B cell (primary cell): ENCODE data around the gene CARMIL3. TPM values are rescaled to one million over a fixed set of nuclear protein-coding genes. Genes with fewer than 3 reads are reported as not detected.

ENCODE experiments used
- ATAC-seq: fragments of 200-7000 bp; cut with Tn5 transposase; one replicate; pipeline ENCODE4 v1.10.0; 2021; ENCODE audit warnings: low read depth, mild to moderate bottlenecking, moderate number of reproducible peaks, moderate library complexity
- CTCF ChIA-PET: fragments of 350-600 bp; sonication (Branson Sonifier 250); formaldehyde crosslinking; loops from one replicate; lab custom pipeline; 2021; ENCODE audit warnings: antibody characterized with exemption, inconsistent platforms; lab: Charles Lee
- POLR2A ChIA-PET: fragments of 350-600 bp; sonication (Branson Sonifier 250); formaldehyde crosslinking; loops from one replicate; lab custom pipeline; 2021; ENCODE audit warnings: antibody characterized with exemption; lab: Charles Lee
- DNase-seq: peaks from one replicate; pipeline ENCODE4 v3.0.0; 2013
- H2AFZ ChIP-seq: 2 replicates; pipeline ENCODE4 v1.6.1; 2012; ENCODE audit warnings: mild to moderate bottlenecking, low read depth, low read length; ENCODE audit not compliant: insufficient read depth, poor library complexity, severe bottlenecking
- H3K27ac ChIP-seq, 2 donors: 1 replicate in 1 of 2; 2 replicates in 1 of 2; pipeline ENCODE4 v1.5.1; 2012 to 2013; ENCODE audit warnings: low read length in 2 of 2, mild to moderate bottlenecking in 2 of 2, moderate library complexity in 1 of 2
- H3K27me3 ChIP-seq, 4 experiments: fragments of 200-600 bp in 1 of 4; sonication (generic) in 1 of 4; replicated peaks in 1 of 4; 1 replicate in 2 of 4; 2 replicates in 2 of 4; pipeline versions ENCODE4 v1.6.1 to v1.7.0; 2013 to 2016; ENCODE audit warnings: low read length in 3 of 4, mild to moderate bottlenecking in 2 of 4, mixed read lengths in 1 of 4, moderate library complexity in 1 of 4; ENCODE audit not compliant: insufficient read depth in 4 of 4, control insufficient read depth in 3 of 4; ENCODE audit errors: control extremely low read depth in 1 of 4
- H3K36me3 ChIP-seq, 2 experiments: replicated peaks in 1 of 2; 1 replicate in 1 of 2; 2 replicates in 1 of 2; pipeline versions ENCODE4 v1.6.1 to v1.7.1; 2013; ENCODE audit warnings: low read length in 1 of 2; ENCODE audit not compliant: insufficient read depth in 2 of 2, control insufficient read depth in 1 of 2; ENCODE audit errors: control extremely low read depth in 1 of 2, extremely low read depth in 1 of 2
- H3K4me1 ChIP-seq, 2 donors: fragments of 200-600 bp in 1 of 2; sonication (generic) in 1 of 2; 1 replicate in 1 of 2; 2 replicates in 1 of 2; pipeline versions ENCODE4 v1.5.1 to v1.6.1; 2013 to 2017; ENCODE audit warnings: low read length in 2 of 2; ENCODE audit not compliant: control insufficient read depth in 2 of 2, insufficient read depth in 2 of 2
- H3K4me2 ChIP-seq: replicated peaks from 2 replicates; pipeline ENCODE3; 2012; ENCODE audit warnings: mild to moderate bottlenecking, low read depth, low read length; ENCODE audit not compliant: poor library complexity, severe bottlenecking
- H3K4me3 ChIP-seq, 5 experiments: fragments of 200-600 bp in 1 of 5; sonication (generic) in 1 of 5; 1 replicate in 3 of 5; 2 replicates in 2 of 5; pipeline versions ENCODE4 v1.5.1 to v1.7.0; 2011 to 2016; ENCODE audit warnings: low read length in 4 of 5, mild to moderate bottlenecking in 4 of 5, low read depth in 2 of 5, control low read depth in 1 of 5, moderate library complexity in 1 of 5; ENCODE audit not compliant: insufficient read depth in 1 of 5; ENCODE audit errors: control extremely low read depth in 1 of 5, extremely low read depth in 1 of 5
- H3K79me2 ChIP-seq: fragments of 200-600 bp; sonication (generic); one replicate; pipeline ENCODE4 v1.6.0; 2016; ENCODE audit warnings: low read length; ENCODE audit not compliant: control insufficient read depth, insufficient read depth
- H3K9ac ChIP-seq: fragments of 200-600 bp; sonication (generic); 2 replicates; pipeline ENCODE4 v1.6.1; 2017; ENCODE audit warnings: mild to moderate bottlenecking, low read length, moderate library complexity
- H3K9me3 ChIP-seq, 3 donors: one replicate each; pipeline versions ENCODE4 v1.6.1 to v1.7.1; 2013; ENCODE audit warnings: low read length in 2 of 3; ENCODE audit not compliant: control insufficient read depth in 2 of 3, insufficient read depth in 1 of 3; ENCODE audit errors: control extremely low read depth in 1 of 3
- H4K20me1 ChIP-seq: 2 replicates; pipeline ENCODE4 v1.6.0; 2012; ENCODE audit warnings: mild to moderate bottlenecking, low read length; ENCODE audit not compliant: insufficient read depth, control insufficient read depth, poor library complexity, severe bottlenecking
- H3K27ac Mint-ChIP-seq: one replicate; pipeline ENCODE4 v1.8.0; 2021; ENCODE audit warnings: mixed read lengths
- H3K27me3 Mint-ChIP-seq: one replicate; pipeline ENCODE4 v1.8.0; 2021; ENCODE audit warnings: mixed read lengths
- H3K4me1 Mint-ChIP-seq: one replicate; pipeline ENCODE4 v1.8.0; 2021; ENCODE audit warnings: mixed read lengths
- H3K4me3 Mint-ChIP-seq: one replicate; pipeline ENCODE4 v1.8.0; 2021; ENCODE audit warnings: mixed read lengths
- H3K9me3 Mint-ChIP-seq: one replicate; pipeline ENCODE4 v1.8.0; 2022; ENCODE audit warnings: mixed read lengths; ENCODE audit not compliant: insufficient read depth
- CTCF ChIP-seq: fragments of 200-600 bp; IDR thresholded peaks from one replicate; pipeline ENCODE4 v1.8.0; 2022; ENCODE audit warnings: antibody characterized with exemption, mild to moderate bottlenecking
- EZH2 ChIP-seq: IDR thresholded peaks from 2 replicates; pipeline ENCODE4 v1.6.1; 2012; ENCODE audit warnings: borderline replicate concordance, low read depth, mild to moderate bottlenecking, moderate library complexity, low read length; ENCODE audit not compliant: insufficient read depth, poor library complexity, severe bottlenecking
- WGBS: methylation state at CpG from one replicate; pipeline ENCODE4 v1.1.5; 2013; ENCODE audit warnings: missing lambda C conversion rate; ENCODE audit not compliant: insufficient coverage; 5-methylcytosine and 5-hydroxymethylcytosine counted together
- intact Hi-C: fragments of 100-400 bp; cut with micrococcal nuclease; formaldehyde crosslinking; loops from one replicate; pipeline ENCODE4 v1.10.0; 2022
- polyA plus RNA-seq: library from polyadenylated mRNA; depleted of rRNA; stranded (reverse); fragments of >200 nt; gene quantifications from 2 replicates; pipeline ENCODE4 v1.2.3, GENCODE V29; 2012
- total RNA-seq, 2 donors: library from RNA; stranded (reverse); fragments of 120-200 nt in 1 of 2; gene quantifications; 1 replicate in 1 of 2; 2 replicates in 1 of 2; pipeline versions ENCODE4 v1.2.3 to v1.2.4, GENCODE V29; 2013 to 2022

Gene CARMIL3
- total and polyA plus RNA-seq, 2 donors (not counting 1 experiment from before 2014, with no cell fraction given): 1.0 to 7.2 TPM

- H3K27ac Mint-ChIP-seq: no peak overlapping the region
- Histone ChIP-seq H3K4me3 (no peak overlapping the region), H3K36me3 (no peaks in the 10 kb centered on the region), H3K4me2 (no peak overlapping the region), H2AFZ (no peak overlapping the region), H3K27me3 (peaks cover 0 to 3% (median 0%) of the 10 kb centered on the region in 4 experiments), H3K27ac (no peak overlapping the region), H3K79me2 (peaks cover 9% of the 10 kb centered on the region), H3K4me1 (peaks cover 31 to 38% of the 10 kb centered on the region in 2 donors), H4K20me1 (no peaks in the 10 kb centered on the region), H3K9me3 (no peaks in the 10 kb centered on the region), H3K9ac (no peak overlapping the region)
- CTCF ChIA-PET: interaction anchor here (1.2 to 3.8 kb wide), 2 partner anchors 14 to 19 kb away, joined by 5 to 13 read pairs; no protein-coding TSS in a partner anchor
- ATAC-seq: no peak
- POLR2A ChIA-PET: no interaction called here
- H3K4me1 Mint-ChIP-seq: peaks cover 41% of the 10 kb centered on the region
- DNase-seq: no peak
- no peak overlapping the region for H3K4me3 Mint-ChIP-seq
- no peaks in the 10 kb centered on the region for H3K27me3 Mint-ChIP-seq
- TF ChIP-seq CTCF (no peak), EZH2 (no peak)
- 93% methylated on average over 23 of the region's 23 CpGs for WGBS
- intact Hi-C loops: no loop called here
- H3K9me3 Mint-ChIP-seq: no peaks in the 10 kb centered on the region
These were observed 25.3 kb downstream of the CARMIL3 start for GRCh38 chr14:24077086-24077485.

- Mint-ChIP-seq H3K9me3 (no peaks in the 10 kb centered on the region), H3K27me3 (no peaks in the 10 kb centered on the region), H3K4me3 (peak overlapping the region; percentile 5), H3K4me1 (peaks cover 43% of the 10 kb centered on the region), H3K27ac (no peak overlapping the region)
- peaks cover 9% of the 10 kb centered on the region for H3K79me2 ChIP-seq
- DNase-seq: no peak
- peaks cover 31 to 38% of the 10 kb centered on the region in 2 donors for H3K4me1 ChIP-seq
- 49% methylated on average over 2 of the region's 3 CpGs for WGBS
- ChIA-PET POLR2A (no interaction called here), CTCF (no interaction called here)
- H3K4me3 ChIP-seq: no peak overlapping the region
- H3K27ac ChIP-seq: no peak overlapping the region
- no peaks in the 10 kb centered on the region for H4K20me1 ChIP-seq
- H3K9ac ChIP-seq: no peak overlapping the region
- no peak overlapping the region for H2AFZ ChIP-seq
- TF ChIP-seq CTCF (no peak), EZH2 (no peak)
- no peaks in the 10 kb centered on the region for H3K36me3 ChIP-seq
- no peak for ATAC-seq
- intact Hi-C loops: no loop called here
- no peak overlapping the region for H3K4me2 ChIP-seq
- H3K27me3 ChIP-seq: no peaks in the 10 kb centered on the region
- H3K9me3 ChIP-seq: no peaks in the 10 kb centered on the region
These were observed 26.3 kb downstream of the CARMIL3 start for GRCh38 chr14:24078146-24078545.
